Dermis blood vessel endothelial cell (primary cell): ENCODE results near the gene C19orf38. TPM values are rescaled to one million over a fixed set of nuclear protein-coding genes. Genes with fewer than 3 reads are reported as not detected.
"Not testable (repeated sequence)": the region's sequence is repeated elsewhere in the genome, so short reads cannot be mapped to it uniquely, and the experiment has no call there.

Experiments
- DNase-seq: peaks from one replicate; pipeline ENCODE4 v3.0.0; 2010
- total RNA-seq: library from RNA; depleted of rRNA; stranded (reverse); fragments of >200 nt; gene quantifications from 2 replicates; pipeline ENCODE4 v1.2.3, GENCODE V29; 2014

Gene C19orf38
- total RNA-seq, 1 donor from 2014 or later, result not detected

DNA sequence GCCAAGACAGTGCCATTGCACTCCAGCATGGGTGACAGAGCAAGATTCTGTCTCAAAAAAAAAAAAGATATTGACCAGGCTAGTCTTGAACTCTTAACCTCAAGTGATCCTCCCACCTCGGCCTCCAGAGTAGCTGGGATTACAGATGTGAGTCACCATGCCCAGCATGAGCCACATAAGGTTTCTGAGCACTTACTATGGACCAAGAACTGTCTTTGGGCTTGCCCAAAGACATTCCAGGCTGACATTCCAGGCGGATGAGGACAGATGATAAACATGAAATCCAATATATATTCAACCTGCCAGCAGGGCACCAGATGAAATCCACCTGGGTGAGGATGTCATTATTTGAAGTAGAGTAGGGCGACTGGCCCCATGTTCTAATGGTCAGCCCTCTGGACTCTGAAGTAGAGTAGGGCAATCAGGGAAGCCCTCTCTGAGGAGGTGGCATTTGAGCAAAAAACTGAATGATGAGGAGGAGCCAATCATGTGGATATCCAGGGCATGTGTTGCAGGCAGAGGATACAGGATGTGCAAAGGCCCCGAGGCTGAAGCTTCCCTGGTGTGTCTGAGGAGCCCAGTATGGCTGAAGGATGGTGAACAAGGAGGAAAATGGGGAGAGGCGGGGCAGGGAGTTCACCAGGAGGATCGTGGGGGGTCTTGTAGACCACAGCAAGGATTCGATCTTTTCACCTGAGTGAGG lies 4.0 kb downstream of the C19orf38 start:
- DNase-seq, result no peak

DNA sequence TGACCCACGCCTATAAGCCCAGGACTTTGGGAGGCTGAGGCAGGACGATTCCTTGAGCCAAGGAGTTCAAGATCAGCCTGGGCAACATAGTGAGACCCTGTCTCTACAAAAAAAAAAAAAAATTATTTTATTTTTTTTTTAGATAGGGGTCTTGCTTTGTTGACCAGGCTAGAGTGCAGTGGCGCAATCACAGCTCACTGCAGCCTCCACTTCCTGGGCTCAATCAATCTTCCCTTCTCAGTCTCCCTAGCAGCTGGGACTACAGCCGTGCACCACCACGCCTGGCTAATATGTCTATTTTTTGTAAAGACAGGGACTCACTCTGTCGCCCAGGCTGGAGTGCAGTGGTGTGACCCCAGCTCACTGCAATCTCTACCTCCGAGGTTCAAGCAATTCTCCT lies 4.7 kb downstream of the C19orf38 start:
- DNase-seq, result no peak

DNA sequence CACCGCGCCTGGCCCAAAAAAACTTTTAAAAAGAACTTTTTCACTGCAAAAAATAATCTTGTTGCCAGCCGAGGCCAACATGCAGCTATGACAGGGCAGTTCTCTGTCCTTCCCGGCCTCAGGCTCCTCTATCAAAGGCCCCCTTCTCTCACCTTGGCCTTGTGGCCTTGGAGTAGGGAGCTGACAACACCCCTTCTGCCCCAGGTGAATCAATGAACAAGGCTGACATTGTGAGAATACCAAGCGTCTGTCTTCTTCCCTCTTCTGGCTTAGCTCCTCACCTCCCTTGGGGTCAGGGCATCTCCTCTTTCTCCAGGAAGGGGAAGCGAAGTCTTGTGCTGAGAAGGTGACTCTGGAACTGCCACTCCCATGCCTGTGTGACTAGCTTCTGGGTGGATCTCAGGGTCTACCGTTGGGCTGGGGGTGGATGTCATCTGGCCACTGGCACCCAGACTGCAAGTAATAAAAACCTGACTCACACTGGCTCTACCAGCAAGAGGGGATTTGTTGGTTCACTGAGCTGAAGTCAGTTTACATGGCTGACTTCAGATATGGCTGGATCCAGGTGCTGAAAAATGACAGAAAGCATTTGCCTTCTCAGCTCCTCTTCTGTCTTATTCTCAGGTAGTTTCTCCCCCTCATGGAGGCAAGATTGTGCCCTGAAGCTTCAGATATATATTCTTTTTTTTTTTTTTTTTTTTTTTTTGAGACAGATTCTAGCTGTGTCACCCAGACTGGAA lies 6.3 kb downstream of the C19orf38 start:
- DNase-seq, result no peak

- peak; percentile 58 for DNase-seq
Observed at GRCh38 chr19:10855879-10856522, 7.8 kb downstream of the C19orf38 start.

DNA sequence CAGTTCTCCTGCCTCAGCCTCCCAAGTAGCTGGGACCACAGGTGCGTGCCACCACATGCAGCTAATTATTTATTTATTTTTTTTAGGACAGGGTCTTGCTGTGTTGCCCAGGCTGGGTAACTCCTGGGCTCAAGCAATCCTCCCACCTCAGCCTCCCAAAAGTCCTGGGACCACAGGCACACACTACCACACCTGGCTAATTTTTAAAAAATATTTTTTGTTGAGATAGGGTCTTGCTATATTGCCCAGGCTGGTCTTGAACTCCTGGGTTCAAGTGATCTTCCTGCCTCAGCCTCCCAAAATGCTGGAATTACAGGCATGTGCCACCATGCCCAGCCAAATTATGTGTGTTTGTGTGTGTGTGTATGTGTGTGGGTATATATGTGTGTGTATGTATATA lies 8.7 kb downstream of the C19orf38 start:
- not testable (repeated sequence) for DNase-seq

DNA sequence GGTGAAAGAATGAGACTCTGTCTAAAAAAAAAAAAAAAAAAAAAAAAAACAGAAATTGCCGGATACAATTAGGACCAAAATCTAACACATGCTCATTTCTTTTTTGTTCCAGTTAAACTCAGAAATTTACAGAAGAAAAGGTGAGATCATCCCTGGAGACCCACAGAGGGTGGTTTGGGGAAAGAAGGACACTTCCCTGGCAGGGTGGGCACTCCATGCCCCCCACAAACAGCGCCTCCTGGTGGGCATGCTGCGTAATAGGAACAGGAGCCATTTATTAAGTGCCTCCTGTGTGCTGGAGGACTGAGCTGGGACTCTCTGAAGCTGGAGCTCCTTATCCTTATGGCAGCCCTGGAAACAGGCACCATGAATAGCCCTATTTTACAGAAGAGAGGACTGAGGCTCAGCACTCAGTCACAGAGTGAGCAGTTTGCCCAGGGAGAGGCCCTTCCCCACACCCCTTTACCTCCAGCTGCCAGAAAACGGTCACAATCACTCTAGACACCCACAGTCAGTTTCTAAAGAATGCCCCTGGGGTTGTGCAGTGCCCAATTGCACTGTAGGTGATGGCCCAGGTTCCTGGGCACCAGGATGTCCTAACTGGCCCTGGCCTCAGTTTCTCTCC lies 10.1 kb downstream of the C19orf38 start:
- peak; percentile 62 for DNase-seq

- peak; percentile 70 for DNase-seq
Observed at GRCh38 chr19:10861103-10861651, 13.0 kb downstream of the C19orf38 start.

GRCh38 chr19:10862561-10863106 lies 14.4 kb downstream of the C19orf38 start:
- DNase-seq, result no peak

- no peak for DNase-seq
Observed at GRCh38 chr19:10863107-10863717, 15.0 kb downstream of the C19orf38 start.

DNA sequence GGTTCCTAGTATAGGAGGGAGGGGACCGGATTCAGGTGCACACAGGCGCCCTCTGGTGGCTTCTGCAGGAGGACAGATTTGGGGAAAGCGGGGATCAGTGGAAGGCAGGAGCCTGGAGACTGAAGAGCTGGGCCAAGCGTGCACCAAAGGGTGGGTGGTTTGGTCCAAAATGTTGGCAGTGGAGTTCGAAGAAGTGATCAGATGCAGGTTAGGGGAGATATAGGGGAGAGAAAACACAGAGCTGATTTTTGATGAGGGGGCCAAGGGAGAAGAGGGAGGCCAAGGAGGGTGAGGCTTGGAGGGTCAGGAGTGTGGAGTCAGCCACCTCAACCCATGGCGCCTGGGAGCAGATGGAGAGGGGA lies 16.3 kb downstream of the C19orf38 start:
- DNase-seq, result peak; percentile 86

DNA sequence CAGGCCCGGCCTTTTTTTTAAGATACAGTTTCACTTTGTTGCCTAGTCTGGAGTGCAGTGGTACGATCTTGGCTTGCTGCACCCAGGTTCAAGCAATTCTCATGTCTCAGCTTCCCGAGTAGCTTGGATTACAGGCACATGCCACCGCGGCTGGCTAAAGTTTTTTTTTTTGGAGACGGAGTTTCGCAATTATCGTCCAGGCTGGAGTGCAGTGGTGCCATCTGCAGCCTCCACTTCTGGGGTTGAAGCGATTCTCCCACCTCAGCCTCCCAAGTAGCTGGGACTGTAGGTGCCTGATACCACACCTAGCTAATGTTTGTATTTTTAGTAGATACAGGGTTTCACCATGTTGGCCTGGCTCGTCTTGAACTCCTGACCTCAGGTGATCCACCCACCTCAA lies 18.3 kb downstream of the C19orf38 start:
- DNase-seq, result no peak

DNA sequence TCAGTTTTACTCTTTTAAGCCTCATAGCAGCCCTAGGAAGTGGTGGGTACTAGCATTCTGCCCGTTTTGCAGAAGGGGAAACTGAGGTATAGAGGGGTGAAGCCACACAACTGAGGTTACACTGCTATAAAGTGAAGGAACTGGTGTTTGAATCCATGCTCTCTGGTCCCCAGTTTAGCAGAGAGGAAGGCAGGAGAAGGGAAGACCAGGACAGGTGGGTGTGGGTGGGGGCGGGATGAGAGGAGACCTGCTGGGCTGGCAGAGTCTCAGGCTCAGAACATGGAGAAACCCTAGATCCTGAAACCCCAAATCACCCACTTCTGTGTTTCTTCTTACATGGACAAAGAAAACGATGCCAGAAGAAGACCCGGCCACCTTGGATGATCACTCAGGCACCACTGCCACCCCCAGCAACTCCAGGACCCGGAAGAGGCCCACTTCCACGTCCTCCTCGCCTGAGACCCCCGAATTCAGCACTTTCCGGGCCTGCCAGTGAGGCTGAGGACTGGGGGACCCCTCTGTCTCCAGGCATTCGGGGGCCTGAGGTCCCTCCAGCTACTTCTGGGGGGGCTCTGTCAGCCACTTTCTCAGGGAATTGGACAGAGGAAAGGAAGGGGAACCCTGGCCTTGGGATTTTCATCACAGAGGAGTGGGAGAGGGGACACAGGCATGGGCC lies 20.8 kb downstream of the C19orf38 start:
- DNase-seq, result no peak

DNA sequence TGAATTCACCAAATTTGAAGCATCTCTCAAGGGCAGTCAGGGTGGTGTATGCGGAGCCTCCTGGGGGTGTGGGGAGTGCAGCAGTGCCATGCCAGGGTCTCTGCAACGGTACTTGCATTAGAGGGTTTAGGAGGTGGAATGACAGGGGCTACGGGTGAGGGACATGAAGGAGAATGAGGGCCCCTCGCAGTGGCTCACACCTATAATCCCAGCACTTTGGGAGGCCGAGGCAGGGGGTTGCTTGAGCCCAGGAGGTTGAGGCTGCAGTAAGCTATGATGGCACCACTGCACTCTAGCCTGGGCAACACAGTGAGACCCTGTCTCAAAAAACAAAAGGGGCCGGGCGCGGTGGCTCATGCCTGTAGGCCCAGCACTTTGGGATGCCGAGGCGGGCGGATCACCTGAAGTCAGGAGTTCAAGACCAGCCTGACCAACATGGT lies 21.7 kb downstream of the C19orf38 start:
- DNase-seq, result not testable (repeated sequence)

DNA sequence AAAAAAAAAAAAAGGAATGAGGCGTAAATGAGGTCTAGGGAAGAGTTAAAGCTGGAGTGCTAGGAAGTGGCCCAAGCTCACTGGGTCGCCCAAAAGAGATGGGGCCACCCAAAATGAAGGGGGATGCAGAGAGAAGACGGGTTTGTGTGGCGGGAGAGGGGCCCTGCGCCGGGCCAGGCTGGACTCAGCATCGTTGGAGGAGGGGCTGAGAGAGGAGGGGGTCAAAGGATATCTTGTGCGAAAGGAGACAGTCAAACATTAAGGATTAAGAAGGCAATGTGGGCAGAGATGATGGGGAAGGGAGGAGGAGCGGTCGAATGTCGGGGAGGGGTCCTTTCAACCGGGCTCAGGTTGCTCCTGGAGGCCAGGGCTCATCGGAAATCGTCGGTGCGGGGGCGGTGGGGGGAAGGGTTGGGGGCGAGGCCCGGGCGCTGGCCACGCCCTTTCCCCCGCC lies 22.3 kb downstream of the C19orf38 start:
- no peak for DNase-seq

- DNase-seq, result peak; percentile 99
Observed at GRCh38 chr19:10870955-10871603, 22.9 kb downstream of the C19orf38 start, which contains the start of gene CARM1. Gene CARM1 (plus strand): TSS chr19:10871553. CDS start chr19:10871703, 150 bp downstream.

- peak; percentile 34 for DNase-seq
Observed at GRCh38 chr19:10871711-10872545, 23.7 kb downstream of the C19orf38 start.

- no peak for DNase-seq
Observed at GRCh38 chr19:10872546-10873107, 24.4 kb downstream of the C19orf38 start.

- DNase-seq, result no peak
Observed at GRCh38 chr19:10874024-10874423, 25.8 kb downstream of the C19orf38 start.

GRCh38 chr19:10876459-10877240 lies 28.4 kb downstream of the C19orf38 start:
- no peak for DNase-seq
